Mucosa of rectum (tissue), 2 donors: Measurements from ENCODE around the gene RRP8.
A peak's percentile ranks its signal among the peaks of the same experiment; 100 is the strongest.

Experiments
- H3K27ac ChIP-seq, 2 donors: one replicate each; pipeline ENCODE4 v1.7.0; 2013; ENCODE audit warnings: inconsistent platforms in 2 of 2, low read depth in 2 of 2, low read length in 2 of 2
- H3K27me3 ChIP-seq, 2 donors: one replicate each; pipeline ENCODE4 v1.7.0; 2013; ENCODE audit warnings: low read length in 2 of 2; ENCODE audit not compliant: control insufficient read depth in 2 of 2, insufficient read depth in 2 of 2
- H3K36me3 ChIP-seq, 2 donors: one replicate each; pipeline ENCODE4 v1.7.0; 2013; ENCODE audit warnings: low read length in 2 of 2; ENCODE audit not compliant: control insufficient read depth in 2 of 2, insufficient read depth in 2 of 2
- H3K4me1 ChIP-seq, 2 donors: one replicate each; pipeline ENCODE4 v1.7.0; 2013; ENCODE audit warnings: low read length in 2 of 2, mild to moderate bottlenecking in 1 of 2; ENCODE audit not compliant: control insufficient read depth in 2 of 2, insufficient read depth in 2 of 2
- H3K4me3 ChIP-seq, 2 donors: one replicate each; pipeline ENCODE4 v1.7.0; 2013; ENCODE audit warnings: low read length in 2 of 2
- H3K9ac ChIP-seq, 2 donors: one replicate each; pipeline ENCODE4 v1.7.0; 2013; ENCODE audit warnings: low read length in 2 of 2, low read depth in 1 of 2, mild to moderate bottlenecking in 1 of 2
- H3K9me3 ChIP-seq, 2 donors: one replicate each; pipeline ENCODE4 v1.7.0; 2013; ENCODE audit warnings: low read length in 2 of 2; ENCODE audit not compliant: control insufficient read depth in 2 of 2
- donor health status: healthy.
- donor health status: Normal muscosa, but diverticular disease.

RRP8 gene

DNA sequence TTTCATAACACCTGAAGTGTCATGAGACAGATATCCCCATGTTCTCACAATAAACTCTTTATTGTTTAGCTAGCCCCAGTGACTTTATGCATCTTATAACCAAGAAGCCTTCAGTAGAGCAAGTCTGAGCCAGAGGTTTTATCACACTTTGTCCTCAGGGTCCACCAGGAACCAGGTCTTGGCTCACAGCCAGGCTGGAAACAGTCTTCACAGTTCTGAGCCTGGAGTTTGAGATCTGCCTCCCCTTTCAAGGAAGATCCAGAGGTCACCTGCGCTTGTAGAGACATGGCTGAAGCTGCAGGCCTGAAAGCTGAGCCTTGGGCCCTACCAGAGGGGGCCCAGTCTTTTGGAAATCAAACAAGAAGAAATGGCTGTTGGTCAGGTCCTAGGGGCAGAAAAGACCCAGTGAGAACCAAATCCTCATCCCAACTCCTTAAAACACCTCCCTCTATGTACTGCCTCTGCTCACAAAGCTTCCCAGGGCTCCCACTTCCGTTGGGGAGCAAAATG lies 3.5 kb downstream of the RRP8 start:
- Histone ChIP-seq H3K9me3 (no peaks in the 10 kb centered on the region), H3K4me3 (no peak overlapping the region), H3K4me1 (peaks cover 15 to 20% of the 10 kb centered on the region in 2 donors), H3K36me3 (peaks cover 42% of the 10 kb centered on the region in 2 donors), H3K27ac (no peak overlapping the region), H3K9ac (no peak overlapping the region), H3K27me3 (no peaks in the 10 kb centered on the region)

DNA sequence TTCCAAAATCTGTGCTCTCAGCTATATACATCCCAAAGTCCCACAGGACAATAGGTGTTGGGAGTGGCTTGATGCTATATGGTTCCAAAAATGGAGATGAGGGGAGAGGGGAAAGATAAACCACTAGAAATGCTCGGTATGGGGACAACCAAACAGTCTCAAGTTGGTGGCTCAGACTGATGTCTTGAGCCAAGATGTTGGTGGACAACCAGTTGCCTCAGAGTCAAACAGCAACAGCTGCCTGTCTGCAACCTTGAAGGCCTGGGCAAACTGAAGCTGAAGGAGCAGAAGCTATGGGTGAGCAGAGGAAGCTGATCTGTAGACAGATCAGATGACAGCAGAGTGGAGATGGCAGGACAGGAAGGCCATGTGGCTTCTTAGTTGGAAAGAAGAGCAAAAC lies 4.0 kb downstream of the RRP8 start:
- H3K36me3 ChIP-seq = peaks cover 45% of the 10 kb centered on the region in 2 donors
- no peak overlapping the region for H3K9ac ChIP-seq
- no peak overlapping the region for H3K27ac ChIP-seq
- no peaks in the 10 kb centered on the region for H3K27me3 ChIP-seq
- no peaks in the 10 kb centered on the region for H3K9me3 ChIP-seq
- peaks cover 10 to 15% of the 10 kb centered on the region in 2 donors for H3K4me1 ChIP-seq
- H3K4me3 ChIP-seq = no peak overlapping the region

DNA sequence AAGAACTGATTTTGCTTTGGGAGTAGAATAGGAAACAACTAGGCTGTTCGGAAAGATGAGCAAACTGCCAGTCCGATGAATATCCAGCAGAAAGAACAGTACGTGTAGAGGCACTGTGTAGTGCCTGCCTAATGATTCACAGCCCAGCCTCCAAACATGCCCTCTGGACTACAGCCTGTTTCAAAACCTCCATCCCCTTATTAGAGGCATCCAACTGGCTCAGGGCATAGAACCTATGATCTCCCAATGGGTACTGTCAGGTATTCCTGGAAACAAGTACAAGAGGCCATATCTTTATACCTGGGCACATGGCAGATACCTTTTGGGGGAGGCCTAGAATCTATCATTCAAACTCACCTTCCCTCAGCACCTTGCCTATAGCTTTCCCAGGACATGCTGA lies 4.9 kb downstream of the RRP8 start:
- H3K27me3 ChIP-seq = no peaks in the 10 kb centered on the region
- H3K4me1 ChIP-seq = peaks cover 10 to 12% of the 10 kb centered on the region in 2 donors
- H3K4me3 ChIP-seq = no peak overlapping the region
- no peaks in the 10 kb centered on the region for H3K9me3 ChIP-seq
- H3K36me3 ChIP-seq = peaks cover 49 to 52% of the 10 kb centered on the region in 2 donors
- no peak overlapping the region for H3K27ac ChIP-seq
- H3K9ac ChIP-seq = no peak overlapping the region

- Histone ChIP-seq H3K4me3 (no peak overlapping the region), H3K27ac (peak overlapping the region in 1 of 2 donors; percentile 21), H3K9me3 (no peaks in the 10 kb centered on the region), H3K9ac (no peak overlapping the region), H3K36me3 (peaks cover 48 to 53% of the 10 kb centered on the region in 2 donors), H3K4me1 (no peaks in the 10 kb centered on the region), H3K27me3 (no peaks in the 10 kb centered on the region)
These were observed 7.1 kb downstream of the RRP8 start for GRCh38 chr11:6596239-6596877.

- Histone ChIP-seq H3K36me3 (peaks cover 27 to 34% of the 10 kb centered on the region in 2 donors), H3K27me3 (no peaks in the 10 kb centered on the region), H3K9me3 (no peaks in the 10 kb centered on the region), H3K27ac (no peak overlapping the region), H3K9ac (no peak overlapping the region), H3K4me3 (no peak overlapping the region), H3K4me1 (no peaks in the 10 kb centered on the region)
These were observed 9.2 kb downstream of the RRP8 start for GRCh38 chr11:6594142-6594768.

GRCh38 chr11:6588018-6588417 lies 15.4 kb downstream of the RRP8 start:
- Histone ChIP-seq H3K9ac (no peak overlapping the region), H3K4me1 (no peaks in the 10 kb centered on the region), H3K36me3 (peaks cover 2 to 8% of the 10 kb centered on the region in 2 donors), H3K9me3 (peaks cover 0 to 2% of the 10 kb centered on the region in 2 donors), H3K27me3 (no peaks in the 10 kb centered on the region), H3K27ac (no peak overlapping the region), H3K4me3 (no peak overlapping the region)

- no peak overlapping the region for H3K27ac ChIP-seq
- no peaks in the 10 kb centered on the region for H3K4me1 ChIP-seq
- H3K36me3 ChIP-seq = peaks cover under 1 to 8% of the 10 kb centered on the region in 2 donors
- H3K9ac ChIP-seq = no peak overlapping the region
- peaks cover 0 to 2% of the 10 kb centered on the region in 2 donors for H3K9me3 ChIP-seq
- H3K4me3 ChIP-seq = no peak overlapping the region
- H3K27me3 ChIP-seq = no peaks in the 10 kb centered on the region
These were observed 16.0 kb downstream of the RRP8 start for GRCh38 chr11:6587360-6587953.

- no peaks in the 10 kb centered on the region for H3K27me3 ChIP-seq
- no peak overlapping the region for H3K9ac ChIP-seq
- no peaks in the 10 kb centered on the region for H3K4me1 ChIP-seq
- H3K27ac ChIP-seq = no peak overlapping the region
- H3K4me3 ChIP-seq = no peak overlapping the region
- H3K9me3 ChIP-seq = peaks cover 0 to 2% of the 10 kb centered on the region in 2 donors
- H3K36me3 ChIP-seq = peaks cover 0 to 4% of the 10 kb centered on the region in 2 donors
These were observed 16.7 kb downstream of the RRP8 start for GRCh38 chr11:6586434-6587359.

DNA sequence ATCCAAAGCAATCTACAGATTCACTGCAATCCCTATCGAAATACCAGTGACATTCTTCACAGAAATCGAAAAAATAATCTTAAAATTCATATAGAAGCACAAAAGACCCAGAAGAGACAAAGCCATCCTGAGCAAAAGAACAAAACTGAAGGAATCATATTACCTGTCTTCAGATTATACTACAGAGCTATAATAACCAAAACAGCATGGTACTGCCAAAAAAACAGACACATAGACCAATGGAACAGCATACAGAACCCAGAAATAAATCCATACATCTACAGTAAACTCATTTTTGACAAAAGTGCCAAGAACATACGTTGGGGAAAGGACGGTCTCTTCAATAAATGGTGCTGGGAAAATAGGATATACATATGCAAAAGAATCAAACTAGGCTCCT lies 18.9 kb downstream of the RRP8 start:
- H3K9ac ChIP-seq = no peak overlapping the region
- H3K9me3 ChIP-seq = peaks cover 0 to 2% of the 10 kb centered on the region in 2 donors
- peaks cover 0 to 3% of the 10 kb centered on the region in 2 donors for H3K36me3 ChIP-seq
- no peaks in the 10 kb centered on the region for H3K27me3 ChIP-seq
- no peaks in the 10 kb centered on the region for H3K4me1 ChIP-seq
- no peak overlapping the region for H3K27ac ChIP-seq
- H3K4me3 ChIP-seq = no peak overlapping the region
